OCI-LY1 (cell line): ENCODE results near the gene BRIP1.

Experiments
- H2AFZ ChIP-seq: fragments of 200-600 bp; sonication (generic), shearing (Covaris generic); 2 replicates; pipeline ENCODE4 v1.6.0; 2014; ENCODE audit warnings: antibody characterized with exemption, mild to moderate bottlenecking, low read length
- H3F3A ChIP-seq: fragments of 200-600 bp; sonication (generic), shearing (Covaris generic); 2 replicates; pipeline ENCODE4 v1.6.0; 2014; ENCODE audit warnings: mild to moderate bottlenecking, antibody characterized with exemption, low read length, moderate library complexity; ENCODE audit not compliant: insufficient read depth
- H3K27ac ChIP-seq: fragments of 200-600 bp; sonication (generic); 2 replicates; pipeline ENCODE4 v1.5.1; 2014; ENCODE audit warnings: low read length, mixed run types, mild to moderate bottlenecking, low read depth; ENCODE audit not compliant: poor library complexity, severe bottlenecking
- H3K27me3 ChIP-seq: fragments of 200-600 bp; sonication (generic); 2 replicates; pipeline ENCODE4 v1.6.0; 2014; ENCODE audit warnings: antibody characterized with exemption, mild to moderate bottlenecking, low read length, moderate library complexity; ENCODE audit not compliant: insufficient read depth
- H3K36me3 ChIP-seq: fragments of 200-600 bp; sonication (generic); 2 replicates; pipeline ENCODE4 v1.6.1; 2014; ENCODE audit warnings: mild to moderate bottlenecking, antibody characterized with exemption, low read length, moderate library complexity, mixed read lengths; ENCODE audit not compliant: insufficient read depth
- H3K4me1 ChIP-seq: fragments of 200-600 bp; sonication (generic); 2 replicates; pipeline ENCODE4 v1.5.1; 2014; ENCODE audit warnings: mild to moderate bottlenecking, low read length, moderate library complexity; ENCODE audit not compliant: insufficient read depth, severe bottlenecking
- H3K4me2 ChIP-seq: fragments of 200-600 bp; sonication (generic), shearing (Covaris generic); 2 replicates; pipeline ENCODE4 v1.6.1; 2014; ENCODE audit warnings: low read length
- H3K4me3 ChIP-seq: fragments of 200-600 bp; sonication (generic); 2 replicates; pipeline ENCODE4 v1.5.1; 2014; ENCODE audit warnings: low read length, low read depth, mild to moderate bottlenecking, mixed read lengths; ENCODE audit not compliant: poor library complexity, severe bottlenecking
- H3K79me2 ChIP-seq: fragments of 200-600 bp; shearing (Covaris generic); 2 replicates; pipeline ENCODE4 v1.6.1; 2016; ENCODE audit warnings: mixed run types, low read length, mixed read lengths; ENCODE audit not compliant: insufficient read depth
- H3K9ac ChIP-seq: fragments of 200-600 bp; sonication (generic), shearing (Covaris generic); 2 replicates; pipeline ENCODE4 v1.6.1; 2014; ENCODE audit warnings: mild to moderate bottlenecking, low read length, mixed read lengths
- H3K9me2 ChIP-seq: fragments of 200-600 bp; sonication (generic), shearing (Covaris generic); 2 replicates; pipeline ENCODE4 v1.6.1; 2014; ENCODE audit warnings: low read depth, mild to moderate bottlenecking, low read length, mixed read lengths
- H3K9me3 ChIP-seq: fragments of 200-600 bp; shearing (Covaris generic); 2 replicates; pipeline ENCODE4 v1.6.1; 2014; ENCODE audit warnings: low read length, mixed read lengths
- H4K20me1 ChIP-seq: fragments of 200-600 bp; sonication (generic), shearing (Covaris generic); 2 replicates; pipeline ENCODE4 v1.6.0; 2016; ENCODE audit warnings: mild to moderate bottlenecking, low read length; ENCODE audit not compliant: insufficient read depth
- EZH2 ChIP-seq: fragments of 200-600 bp; sonication (generic), shearing (Covaris generic); IDR thresholded peaks from 2 replicates; pipeline ENCODE4 v1.8.0; 2017; ENCODE audit warnings: borderline replicate concordance, mixed run types, mild to moderate bottlenecking, antibody characterized with exemption, low read length, moderate library complexity, mixed read lengths
- TF ChIP-seq, protein P1 (sequence below): fragments of 200-600 bp; sonication (generic), shearing (Covaris generic); IDR thresholded peaks from 2 replicates; pipeline ENCODE4 v1.5.1; 2017; ENCODE audit warnings: mild to moderate bottlenecking, antibody characterized with exemption, low read length, moderate library complexity, mixed read lengths

The BRIP1 gene

DNA sequence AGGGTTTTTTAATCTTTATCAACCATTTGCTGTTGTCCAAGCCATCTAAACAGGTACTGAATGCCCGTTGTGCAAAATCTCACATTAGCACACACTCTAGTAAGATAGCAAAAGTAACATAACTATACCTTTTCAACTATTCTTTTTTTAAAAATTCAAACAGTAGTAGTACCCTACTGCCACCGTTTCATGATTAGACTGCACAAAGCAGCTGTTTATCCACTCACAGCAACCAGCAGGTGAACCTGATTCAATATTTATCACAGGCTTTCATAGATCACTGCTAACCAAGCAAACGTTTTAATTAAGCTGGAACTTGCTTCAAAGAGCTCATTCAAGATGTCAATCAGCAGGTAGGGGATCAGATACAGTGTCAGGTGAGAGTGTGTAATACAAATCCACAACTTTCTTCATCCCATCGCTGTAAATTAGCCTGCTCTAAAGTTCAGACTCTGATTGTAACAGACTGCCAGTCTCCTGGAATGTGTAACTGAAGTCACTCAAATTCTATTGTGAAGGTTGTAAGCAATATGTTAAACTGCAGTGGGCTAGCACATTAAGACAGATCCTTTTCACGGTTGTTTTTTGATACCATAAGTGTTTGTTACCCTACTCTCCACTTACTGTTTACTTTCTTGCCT, 47.3 kb downstream of the BRIP1 start:
- Histone ChIP-seq H3K79me2 (no peaks in the 10 kb centered on the region), H3K9me3 (no peaks in the 10 kb centered on the region), H3F3A (no peaks in the 10 kb centered on the region), H4K20me1 (no peaks in the 10 kb centered on the region), H3K4me1 (peaks cover 21% of the 10 kb centered on the region), H3K27ac (peak overlapping the region; percentile 64), H3K36me3 (peaks cover 50% of the 10 kb centered on the region), H2AFZ (no peak overlapping the region), H3K9me2 (no peaks in the 10 kb centered on the region), H3K4me3 (no peak overlapping the region), H3K4me2 (peak overlapping the region; percentile 21), H3K27me3 (no peaks in the 10 kb centered on the region), H3K9ac (peak overlapping the region; percentile 41; the same call in 1 of the 2 replicates)
- TF ChIP-seq, protein P1, sequence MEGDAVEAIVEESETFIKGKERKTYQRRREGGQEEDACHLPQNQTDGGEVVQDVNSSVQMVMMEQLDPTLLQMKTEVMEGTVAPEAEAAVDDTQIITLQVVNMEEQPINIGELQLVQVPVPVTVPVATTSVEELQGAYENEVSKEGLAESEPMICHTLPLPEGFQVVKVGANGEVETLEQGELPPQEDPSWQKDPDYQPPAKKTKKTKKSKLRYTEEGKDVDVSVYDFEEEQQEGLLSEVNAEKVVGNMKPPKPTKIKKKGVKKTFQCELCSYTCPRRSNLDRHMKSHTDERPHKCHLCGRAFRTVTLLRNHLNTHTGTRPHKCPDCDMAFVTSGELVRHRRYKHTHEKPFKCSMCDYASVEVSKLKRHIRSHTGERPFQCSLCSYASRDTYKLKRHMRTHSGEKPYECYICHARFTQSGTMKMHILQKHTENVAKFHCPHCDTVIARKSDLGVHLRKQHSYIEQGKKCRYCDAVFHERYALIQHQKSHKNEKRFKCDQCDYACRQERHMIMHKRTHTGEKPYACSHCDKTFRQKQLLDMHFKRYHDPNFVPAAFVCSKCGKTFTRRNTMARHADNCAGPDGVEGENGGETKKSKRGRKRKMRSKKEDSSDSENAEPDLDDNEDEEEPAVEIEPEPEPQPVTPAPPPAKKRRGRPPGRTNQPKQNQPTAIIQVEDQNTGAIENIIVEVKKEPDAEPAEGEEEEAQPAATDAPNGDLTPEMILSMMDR, result no peak
- no peak for TF ChIP-seq EZH2

DNA sequence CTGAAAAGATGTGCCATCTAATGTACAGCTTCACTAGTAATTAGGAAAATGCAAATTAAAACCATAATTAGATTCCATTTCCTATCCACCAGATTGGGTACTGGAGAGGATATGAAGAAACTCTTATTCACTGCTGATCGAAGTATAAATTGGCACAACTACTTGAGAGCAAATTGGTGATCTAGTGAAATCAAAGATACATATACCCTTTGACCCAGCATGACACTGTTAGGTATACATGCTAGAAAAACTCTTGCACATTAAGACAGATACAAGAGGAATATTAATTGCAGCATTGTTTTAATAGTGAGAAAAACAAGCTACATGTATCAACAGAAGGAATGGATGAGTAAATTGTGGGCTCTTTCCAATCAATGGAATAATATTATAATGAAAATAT, 48.8 kb downstream of the BRIP1 start:
- no peak overlapping the region for H3K4me3 ChIP-seq
- no peaks in the 10 kb centered on the region for H3F3A ChIP-seq
- no peaks in the 10 kb centered on the region for H3K79me2 ChIP-seq
- no peak for TF ChIP-seq EZH2
- TF ChIP-seq, protein P1, result no peak
- no peak overlapping the region for H2AFZ ChIP-seq
- no peak overlapping the region for H3K27ac ChIP-seq
- no peak overlapping the region for H3K9ac ChIP-seq
- H3K4me2 ChIP-seq, result no peak overlapping the region
- H4K20me1 ChIP-seq, result no peaks in the 10 kb centered on the region
- H3K36me3 ChIP-seq, result peaks cover 38% of the 10 kb centered on the region
- no peaks in the 10 kb centered on the region for H3K9me3 ChIP-seq
- H3K4me1 ChIP-seq, result peaks cover 21% of the 10 kb centered on the region
- no peaks in the 10 kb centered on the region for H3K27me3 ChIP-seq
- H3K9me2 ChIP-seq, result no peaks in the 10 kb centered on the region

DNA sequence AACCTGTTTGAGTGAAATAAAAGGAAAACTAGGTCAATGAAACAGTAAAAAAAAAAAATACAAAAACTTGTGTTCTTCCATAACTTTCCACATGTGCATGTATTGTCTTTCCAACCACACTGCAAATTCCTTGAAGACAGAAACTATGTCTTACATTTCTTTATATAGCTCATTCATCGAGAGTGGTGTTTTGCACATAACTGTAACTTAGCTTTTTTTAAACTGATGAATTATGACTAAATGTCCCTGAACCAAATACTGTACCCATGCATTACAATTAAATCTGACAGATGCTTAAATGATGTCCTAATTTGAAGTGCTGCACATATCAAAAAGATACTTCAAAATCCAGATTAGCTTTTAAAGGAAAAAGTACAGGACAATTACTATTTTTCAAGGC, 50.1 kb downstream of the BRIP1 start:
- Histone ChIP-seq H3K4me3 (no peak overlapping the region), H3K79me2 (no peaks in the 10 kb centered on the region), H4K20me1 (no peaks in the 10 kb centered on the region), H3K36me3 (peaks cover 38% of the 10 kb centered on the region), H3K9me3 (no peaks in the 10 kb centered on the region), H3K9ac (no peak overlapping the region), H3K9me2 (no peaks in the 10 kb centered on the region), H3K4me2 (no peak overlapping the region), H3K27ac (no peak overlapping the region), H3F3A (no peaks in the 10 kb centered on the region), H3K4me1 (peaks cover 21% of the 10 kb centered on the region), H3K27me3 (no peaks in the 10 kb centered on the region), H2AFZ (no peak overlapping the region)
- TF ChIP-seq, protein P1, result no peak
- no peak for TF ChIP-seq EZH2
